LNCAP (cell line): Measurements from ENCODE around the gene HSF4.

Source experiments
- CTCF ChIP-seq: fragments of 450-650 bp; IDR thresholded peaks from 2 replicates; pipeline ENCODE4 v1.5.1; 2017; ENCODE audit warnings: mild to moderate bottlenecking

The HSF4 gene

GRCh38 chr16:67165121-67166078 is 855 bp downstream of the HSF4 start:
- no peak for TF ChIP-seq CTCF

GRCh38 chr16:67166110-67166547 is 1.6 kb downstream of the HSF4 start:
- no peak for TF ChIP-seq CTCF

GRCh38 chr16:67166598-67167168 is 2.1 kb downstream of the HSF4 start:
- TF ChIP-seq CTCF = no peak

GRCh38 chr16:67167588-67167987 is 3.0 kb downstream of the HSF4 start:
- TF ChIP-seq CTCF = no peak

GRCh38 chr16:67169011-67169451 is 4.5 kb downstream of the HSF4 start:
- no peak for TF ChIP-seq CTCF

- TF ChIP-seq CTCF = peak; percentile 31; the same call in 1 of the 2 replicates
Observed at GRCh38 chr16:67169642-67170167, 5.2 kb downstream of the HSF4 start.

- no peak for TF ChIP-seq CTCF
Observed at GRCh38 chr16:67170168-67170948, 5.8 kb downstream of the HSF4 start, which contains the start of gene NOL3. TSS of gene NOL3 (plus strand) at chr16:67170538.
